ENCODE data around the gene AUTS2.

DNA sequence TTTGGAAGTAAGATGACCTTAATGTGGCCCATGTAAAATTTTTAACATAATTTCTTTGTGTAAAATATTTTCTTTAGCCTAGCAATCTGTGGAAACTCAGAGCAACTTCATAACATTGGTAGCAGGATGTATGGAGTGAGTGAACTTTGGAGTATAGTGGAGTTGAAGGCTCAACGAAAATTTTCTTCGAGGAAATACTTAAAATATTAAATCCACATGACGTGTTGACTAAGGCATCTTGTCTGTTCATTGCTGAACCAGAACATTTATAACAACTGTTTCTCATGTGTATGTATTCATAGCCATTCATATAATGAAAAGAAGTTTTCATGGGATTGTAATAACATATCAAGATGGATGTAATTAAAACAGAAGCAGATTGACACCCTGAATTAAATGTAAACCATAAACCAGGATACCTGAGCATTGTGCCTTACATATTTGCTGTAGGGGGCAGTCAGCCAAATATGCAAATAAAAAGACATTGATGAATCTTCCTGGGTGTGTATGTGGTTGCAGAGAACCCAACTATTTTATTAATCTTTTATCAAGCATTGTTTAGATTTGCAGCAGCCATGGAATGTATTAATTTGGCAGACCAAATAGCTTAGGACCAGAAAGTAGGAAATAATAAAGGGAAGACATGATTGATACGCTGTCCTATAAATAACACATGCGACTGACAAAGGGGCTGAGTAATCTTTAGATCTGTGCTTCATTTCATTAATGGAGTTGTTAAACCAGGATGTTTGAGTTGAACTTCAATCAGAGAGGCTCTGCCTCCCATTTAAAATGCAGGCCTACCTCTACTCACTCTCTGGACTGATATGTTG is 11.5 kb downstream of the AUTS2 start:
- TF ChIP-seq, protein P1, sequence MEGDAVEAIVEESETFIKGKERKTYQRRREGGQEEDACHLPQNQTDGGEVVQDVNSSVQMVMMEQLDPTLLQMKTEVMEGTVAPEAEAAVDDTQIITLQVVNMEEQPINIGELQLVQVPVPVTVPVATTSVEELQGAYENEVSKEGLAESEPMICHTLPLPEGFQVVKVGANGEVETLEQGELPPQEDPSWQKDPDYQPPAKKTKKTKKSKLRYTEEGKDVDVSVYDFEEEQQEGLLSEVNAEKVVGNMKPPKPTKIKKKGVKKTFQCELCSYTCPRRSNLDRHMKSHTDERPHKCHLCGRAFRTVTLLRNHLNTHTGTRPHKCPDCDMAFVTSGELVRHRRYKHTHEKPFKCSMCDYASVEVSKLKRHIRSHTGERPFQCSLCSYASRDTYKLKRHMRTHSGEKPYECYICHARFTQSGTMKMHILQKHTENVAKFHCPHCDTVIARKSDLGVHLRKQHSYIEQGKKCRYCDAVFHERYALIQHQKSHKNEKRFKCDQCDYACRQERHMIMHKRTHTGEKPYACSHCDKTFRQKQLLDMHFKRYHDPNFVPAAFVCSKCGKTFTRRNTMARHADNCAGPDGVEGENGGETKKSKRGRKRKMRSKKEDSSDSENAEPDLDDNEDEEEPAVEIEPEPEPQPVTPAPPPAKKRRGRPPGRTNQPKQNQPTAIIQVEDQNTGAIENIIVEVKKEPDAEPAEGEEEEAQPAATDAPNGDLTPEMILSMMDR (IDR thresholded peaks at IDR 0.05) = no peak
- TF ChIP-seq POLR2AphosphoS5 (IDR thresholded peaks at IDR 0.05) = no peak
- TF ChIP-seq POLR2A (IDR thresholded peaks at IDR 0.05) = no peak
- no peak for TF ChIP-seq EP300 (IDR thresholded peaks at IDR 0.05; ENCODE audit: low read depth)
